K562 (cell line): ENCODE measurements around the gene RIOK3. TPM values are rescaled to one million over a fixed set of nuclear protein-coding genes. Genes with fewer than 3 reads are reported as not detected.

Experiments
- ARID3A ChIP-seq: IDR thresholded peaks from 2 replicates; pipeline ENCODE4 v1.6.1; 2012; ENCODE audit warnings: low read depth, low read length, improper control_type of control experiment, borderline replicate concordance
- BCL6 ChIP-seq: fragments of 250-450 bp; sonication (Bioruptor Pico); IDR thresholded peaks from 2 replicates; pipeline ENCODE4 v1.4.0; 2020
- CBX1 ChIP-seq: sonication (generic); IDR thresholded peaks from 2 replicates; pipeline ENCODE4 v1.6.1; 2016; ENCODE audit warnings: antibody characterized with exemption, low read depth, mild to moderate bottlenecking
- CTCF ChIP-seq, 3 experiments: IDR thresholded peaks in 2 of 3; conservative IDR thresholded peaks in 1 of 3; 2 replicates each; pipeline ENCODE4 v1.5.1; 2011 to 2012; ENCODE audit warnings: low read length in 3 of 3, mild to moderate bottlenecking in 3 of 3, control low read depth in 2 of 3, improper control_type of control experiment in 1 of 3, inconsistent platforms in 1 of 3, low read depth in 1 of 3, mixed read lengths in 1 of 3, moderate library complexity in 1 of 3; ENCODE audit not compliant: insufficient read depth in 2 of 3
- E2F6 ChIP-seq, 2 experiments: IDR thresholded peaks; 2 replicates each; pipeline ENCODE4 v1.6.1; 2011; ENCODE audit warnings: borderline replicate concordance in 1 of 2, control low read depth in 1 of 2, low read depth in 1 of 2, low read length in 1 of 2, mild to moderate bottlenecking in 1 of 2, mixed read lengths in 1 of 2, moderate library complexity in 1 of 2; ENCODE audit not compliant: insufficient read depth in 1 of 2, insufficient read length in 1 of 2, poor library complexity in 1 of 2, severe bottlenecking in 1 of 2; ENCODE audit errors: extremely low read depth in 1 of 2
- FOXK1 ChIP-seq: sonication (generic); formaldehyde crosslinking; IDR thresholded peaks from 2 replicates; pipeline ENCODE4 v1.8.0; 2022; ENCODE audit warnings: missing genetic modification reagents, mild to moderate bottlenecking, borderline replicate concordance
- KLF1 ChIP-seq: fragments of 450-650 bp; IDR thresholded peaks from 2 replicates; pipeline ENCODE4 v1.6.1; 2016; ENCODE audit warnings: missing genetic modification characterization, missing compliant biosample characterization
- NR2C2 ChIP-seq, 2 experiments: fragments of 200-800 bp in 1 of 2; sonication (Bioruptor generic) in 1 of 2; sonication (generic) in 1 of 2; formaldehyde crosslinking in 1 of 2; IDR thresholded peaks; 2 replicates each; pipeline versions ENCODE4 v1.6.1 to v1.8.0; 2016 to 2022; ENCODE audit warnings: mild to moderate bottlenecking in 1 of 2, missing compliant biosample characterization in 1 of 2, missing genetic modification characterization in 1 of 2, missing genetic modification reagents in 1 of 2
- PML ChIP-seq: IDR thresholded peaks from 2 replicates; pipeline ENCODE4 v1.6.1; 2012; ENCODE audit warnings: low read length, inconsistent platforms
- POLR2AphosphoS2 ChIP-seq: IDR thresholded peaks from 2 replicates; pipeline ENCODE4 v1.6.1; 2012; ENCODE audit warnings: low read length, improper control_type of control experiment
- POLR2G ChIP-seq: fragments of 200-400 bp; formaldehyde crosslinking; IDR thresholded peaks from 2 replicates; pipeline ENCODE4 v1.6.1; 2017; ENCODE audit warnings: low read depth, mild to moderate bottlenecking, antibody characterized with exemption, low read length, moderate library complexity
- PPARD ChIP-seq: fragments of 250-450 bp; sonication (Bioruptor Pico); IDR thresholded peaks from 2 replicates; pipeline ENCODE4 v1.8.0; 2022; ENCODE audit warnings: inconsistent platforms, mild to moderate bottlenecking, moderate library complexity
- PTTG1 ChIP-seq: fragments of 450-650 bp; IDR thresholded peaks from 2 replicates; pipeline ENCODE4 v1.6.1; 2016; ENCODE audit warnings: low read depth, mild to moderate bottlenecking, missing genetic modification characterization, missing compliant biosample characterization
- TAL1 ChIP-seq: fragments of 450-650 bp; IDR thresholded peaks from 2 replicates; pipeline ENCODE4 v1.6.1; 2016; ENCODE audit warnings: mild to moderate bottlenecking
- TFAM ChIP-seq: fragments of 250-450 bp; sonication (Bioruptor Pico); conservative IDR thresholded peaks from 2 replicates; pipeline ENCODE4 v1.5.0; 2021; ENCODE audit warnings: mild to moderate bottlenecking, moderate library complexity
- ZBTB2 ChIP-seq: fragments of 450-650 bp; IDR thresholded peaks from 2 replicates; pipeline ENCODE4 v1.6.1; 2016; ENCODE audit warnings: antibody characterized with exemption
- ZKSCAN8 ChIP-seq: fragments of 200-800 bp; sonication (Bioruptor generic); IDR thresholded peaks from 2 replicates; pipeline ENCODE4 v1.6.1; 2016; ENCODE audit warnings: missing genetic modification characterization, missing compliant biosample characterization
- ZNF311 ChIP-seq: fragments of 250-450 bp; sonication (Bioruptor Pico); IDR thresholded peaks from 2 replicates; pipeline ENCODE4 v1.4.0; 2020; ENCODE audit warnings: mild to moderate bottlenecking, moderate library complexity
- ZNF41 ChIP-seq: fragments of 250-450 bp; sonication (Bioruptor Pico); conservative IDR thresholded peaks from 2 replicates; pipeline ENCODE4 v1.4.0; 2020; ENCODE audit warnings: mild to moderate bottlenecking
- polyA plus RNA-seq, 8 experiments: library from polyadenylated mRNA; depleted of rRNA in 4 of 8; stranded (reverse) in 5 of 8; unstranded in 3 of 8; fragments of >200 nt; fragmentation: Nextera tagmentation in 2 of 8; fragmentation: Illumina TruSeq in 1 of 8; extraction: Ambion mirVana in 2 of 8; extraction: Trizol in 1 of 8; gene quantifications; 2 replicates each; pipeline versions ENCODE4 v1.2.1 to v1.2.3, GENCODE V29; 2011 to 2014; ENCODE audit warnings: inconsistent platforms in 1 of 8, missing spikeins in 1 of 8
- total RNA-seq, 7 experiments: library from RNA; depleted of rRNA in 6 of 7; stranded (reverse); fragments of >200 nt in 6 of 7; fragmentation: Illumina TruSeq in 2 of 7; extraction: Trizol in 2 of 7; gene quantifications; 2 replicates each; pipeline versions ENCODE4 v1.2.1 to v1.2.3, GENCODE V29; 2011 to 2021; ENCODE audit warnings: low replicate concordance in 1 of 7

Gene RIOK3
- total and polyA plus RNA-seq, 9 of the 15 experiments (the other 6 are each of a cell fraction or from before 2014, with no cell fraction given) = 21.4 to 89.5 (median 62.9) TPM

- TF ChIP-seq ZNF311 (CRISPR knock-in tag) (no peak), KLF1 (tag) (peak; percentile 96), CTCF (IDR thresholded peaks at IDR 0.05 in 2 of 3, conservative IDR thresholded peaks at IDR 0.05 in 1 of 3; ENCODE audit: insufficient read depth in 2 of 3, low read depth in 1 of 3, low read length in 3 of 3) (peak; percentile 33 to 53 (median 45)), PTTG1 (tag) (no peak), POLR2G (peak; percentile 99), TAL1 (0 out of 2 replicates have a peak, but pooled peaks have one; percentile 3), NR2C2 (CRISPR knock-in tag; IDR thresholded peaks at IDR 0.05) (peak; percentile 65; the same call in 1 of the 2 replicates), NR2C2 (tag; IDR thresholded peaks at IDR 0.05) (peak; percentile 95), FOXK1 (CRISPR knock-in tag) (no peak), ZKSCAN8 (CRISPR knock-in tag) (no peak), POLR2AphosphoS2 (no peak), BCL6 (CRISPR knock-in tag) (no peak), CBX1 (0 out of 2 replicates have a peak, but pooled peaks have one; percentile 4), E2F6 (IDR thresholded peaks at IDR 0.05; ENCODE audit: borderline replicate concordance in 1 of 2, extremely low read depth in 1 of 2, insufficient read depth in 1 of 2, insufficient read length in 1 of 2, low read depth in 1 of 2, low read length in 1 of 2, poor library complexity in 1 of 2, severe bottlenecking in 1 of 2) (peak; percentile 87 to 97), PPARD (CRISPR knock-in tag) (no peak), PML (peak; percentile 58; the same call in 1 of the 2 replicates), ARID3A (no peak), ZNF41 (CRISPR knock-in tag) (no peak), TFAM (CRISPR knock-in tag) (no peak), ZBTB2 (0 out of 2 replicates have a peak, but pooled peaks have one; percentile 45)
Observed at GRCh38 chr18:23503038-23503962, 50.2 kb downstream of the RIOK3 start, which contains the start of gene RMC1 (continued).
